PC-9 (cell line): ENCODE results near the gene TRIM64C.
"Not testable (repeated sequence)": the region's sequence is repeated elsewhere in the genome, so short reads cannot be mapped to it uniquely, and the experiment has no call there.

Experiments
- EZH2 ChIP-seq: fragments of 200-600 bp; sonication (generic); IDR thresholded peaks from 2 replicates; pipeline ENCODE4 v1.8.0; 2017; ENCODE audit warnings: antibody characterized with exemption, low read depth
- TF ChIP-seq, protein P1 (sequence below): fragments of 200-600 bp; sonication (generic); conservative IDR thresholded peaks from 2 replicates; pipeline ENCODE4 v1.6.1; 2017; ENCODE audit warnings: mixed run types, antibody characterized with exemption, mild to moderate bottlenecking, moderate library complexity

DNA sequence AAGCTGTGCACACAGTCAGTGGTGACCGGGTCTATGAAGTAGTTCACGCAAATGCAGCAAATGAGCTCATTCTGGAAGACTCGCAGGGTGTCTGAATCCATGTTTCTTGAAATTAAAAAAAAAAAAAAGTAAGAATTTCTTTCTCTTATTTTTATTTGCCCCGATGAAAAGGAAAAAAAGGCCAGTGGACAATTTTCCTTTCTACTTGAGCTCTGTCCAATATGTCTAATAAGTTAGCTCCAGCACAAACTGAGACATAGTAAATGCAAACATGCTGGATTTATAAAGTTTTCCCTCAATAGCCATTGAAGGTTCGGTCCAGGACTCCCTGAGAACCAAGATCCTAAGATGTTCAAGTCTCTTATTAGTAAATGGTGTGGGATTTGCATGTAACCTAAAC is at the start of gene TRIM64C:
- TF ChIP-seq, protein P1, sequence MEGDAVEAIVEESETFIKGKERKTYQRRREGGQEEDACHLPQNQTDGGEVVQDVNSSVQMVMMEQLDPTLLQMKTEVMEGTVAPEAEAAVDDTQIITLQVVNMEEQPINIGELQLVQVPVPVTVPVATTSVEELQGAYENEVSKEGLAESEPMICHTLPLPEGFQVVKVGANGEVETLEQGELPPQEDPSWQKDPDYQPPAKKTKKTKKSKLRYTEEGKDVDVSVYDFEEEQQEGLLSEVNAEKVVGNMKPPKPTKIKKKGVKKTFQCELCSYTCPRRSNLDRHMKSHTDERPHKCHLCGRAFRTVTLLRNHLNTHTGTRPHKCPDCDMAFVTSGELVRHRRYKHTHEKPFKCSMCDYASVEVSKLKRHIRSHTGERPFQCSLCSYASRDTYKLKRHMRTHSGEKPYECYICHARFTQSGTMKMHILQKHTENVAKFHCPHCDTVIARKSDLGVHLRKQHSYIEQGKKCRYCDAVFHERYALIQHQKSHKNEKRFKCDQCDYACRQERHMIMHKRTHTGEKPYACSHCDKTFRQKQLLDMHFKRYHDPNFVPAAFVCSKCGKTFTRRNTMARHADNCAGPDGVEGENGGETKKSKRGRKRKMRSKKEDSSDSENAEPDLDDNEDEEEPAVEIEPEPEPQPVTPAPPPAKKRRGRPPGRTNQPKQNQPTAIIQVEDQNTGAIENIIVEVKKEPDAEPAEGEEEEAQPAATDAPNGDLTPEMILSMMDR, result not testable (repeated sequence)
- not testable (repeated sequence) for TF ChIP-seq EZH2
